Measurements from ENCODE around the gene C6orf62.

DNA sequence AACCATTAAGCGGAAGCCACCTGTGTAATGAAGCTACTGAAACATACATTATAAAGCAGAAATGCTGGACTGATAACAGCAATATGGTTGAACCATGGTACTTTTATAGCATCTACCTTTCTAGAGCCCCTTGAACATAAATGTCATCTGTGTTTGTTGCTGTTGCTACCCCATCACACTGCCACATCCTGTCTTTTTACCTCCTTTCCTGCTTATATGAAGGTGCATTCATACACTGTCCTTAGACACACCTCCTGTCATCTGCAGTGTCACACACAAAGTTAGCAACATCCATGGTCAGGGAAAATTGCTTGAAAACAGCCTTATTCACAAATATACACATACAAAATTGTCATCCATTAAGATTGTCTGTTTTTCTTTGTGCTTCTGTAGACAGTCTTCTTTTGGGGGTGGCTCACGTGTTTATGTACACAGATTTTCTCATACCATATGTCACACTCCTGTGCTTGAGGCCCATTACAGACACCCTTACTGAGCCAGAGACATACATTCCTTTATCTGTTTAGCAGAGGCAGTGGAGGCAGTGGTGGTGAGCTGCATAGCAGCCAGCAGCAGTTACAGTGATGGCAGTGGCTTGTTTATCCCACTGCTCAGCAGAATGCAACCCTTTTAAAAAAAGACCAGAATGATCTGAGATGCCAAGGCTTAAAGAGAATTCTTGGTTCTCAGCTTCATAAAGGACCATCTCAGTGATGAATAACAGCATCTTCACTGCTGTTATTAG is 25.9 kb downstream of the C6orf62 start:
- TF ChIP-seq, protein P1, sequence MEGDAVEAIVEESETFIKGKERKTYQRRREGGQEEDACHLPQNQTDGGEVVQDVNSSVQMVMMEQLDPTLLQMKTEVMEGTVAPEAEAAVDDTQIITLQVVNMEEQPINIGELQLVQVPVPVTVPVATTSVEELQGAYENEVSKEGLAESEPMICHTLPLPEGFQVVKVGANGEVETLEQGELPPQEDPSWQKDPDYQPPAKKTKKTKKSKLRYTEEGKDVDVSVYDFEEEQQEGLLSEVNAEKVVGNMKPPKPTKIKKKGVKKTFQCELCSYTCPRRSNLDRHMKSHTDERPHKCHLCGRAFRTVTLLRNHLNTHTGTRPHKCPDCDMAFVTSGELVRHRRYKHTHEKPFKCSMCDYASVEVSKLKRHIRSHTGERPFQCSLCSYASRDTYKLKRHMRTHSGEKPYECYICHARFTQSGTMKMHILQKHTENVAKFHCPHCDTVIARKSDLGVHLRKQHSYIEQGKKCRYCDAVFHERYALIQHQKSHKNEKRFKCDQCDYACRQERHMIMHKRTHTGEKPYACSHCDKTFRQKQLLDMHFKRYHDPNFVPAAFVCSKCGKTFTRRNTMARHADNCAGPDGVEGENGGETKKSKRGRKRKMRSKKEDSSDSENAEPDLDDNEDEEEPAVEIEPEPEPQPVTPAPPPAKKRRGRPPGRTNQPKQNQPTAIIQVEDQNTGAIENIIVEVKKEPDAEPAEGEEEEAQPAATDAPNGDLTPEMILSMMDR (IDR thresholded peaks at IDR 0.05), result no peak
- TF ChIP-seq GABPA (IDR thresholded peaks at IDR 0.05; ENCODE audit: low read depth) (no peak), RAD21 (IDR thresholded peaks at IDR 0.05; ENCODE audit: low read length) (no peak), SIN3A (IDR thresholded peaks at IDR 0.05; ENCODE audit: borderline replicate concordance, low read depth, low read length) (no peak), SMC3 (IDR thresholded peaks at IDR 0.05; ENCODE audit: low read depth, low read length) (no peak), YY1 (IDR thresholded peaks at IDR 0.05; ENCODE audit: low read depth) (no peak), CHD2 (IDR thresholded peaks at IDR 0.05; ENCODE audit: low read length, partially characterized antibody) (no peak), TEAD4 (IDR thresholded peaks at IDR 0.05; ENCODE audit: borderline replicate concordance, insufficient read depth) (no peak), GATA2 (CRISPR knock-in tag; IDR thresholded peaks at IDR 0.05) (no peak)
- TF ChIP-seq, protein P2, sequence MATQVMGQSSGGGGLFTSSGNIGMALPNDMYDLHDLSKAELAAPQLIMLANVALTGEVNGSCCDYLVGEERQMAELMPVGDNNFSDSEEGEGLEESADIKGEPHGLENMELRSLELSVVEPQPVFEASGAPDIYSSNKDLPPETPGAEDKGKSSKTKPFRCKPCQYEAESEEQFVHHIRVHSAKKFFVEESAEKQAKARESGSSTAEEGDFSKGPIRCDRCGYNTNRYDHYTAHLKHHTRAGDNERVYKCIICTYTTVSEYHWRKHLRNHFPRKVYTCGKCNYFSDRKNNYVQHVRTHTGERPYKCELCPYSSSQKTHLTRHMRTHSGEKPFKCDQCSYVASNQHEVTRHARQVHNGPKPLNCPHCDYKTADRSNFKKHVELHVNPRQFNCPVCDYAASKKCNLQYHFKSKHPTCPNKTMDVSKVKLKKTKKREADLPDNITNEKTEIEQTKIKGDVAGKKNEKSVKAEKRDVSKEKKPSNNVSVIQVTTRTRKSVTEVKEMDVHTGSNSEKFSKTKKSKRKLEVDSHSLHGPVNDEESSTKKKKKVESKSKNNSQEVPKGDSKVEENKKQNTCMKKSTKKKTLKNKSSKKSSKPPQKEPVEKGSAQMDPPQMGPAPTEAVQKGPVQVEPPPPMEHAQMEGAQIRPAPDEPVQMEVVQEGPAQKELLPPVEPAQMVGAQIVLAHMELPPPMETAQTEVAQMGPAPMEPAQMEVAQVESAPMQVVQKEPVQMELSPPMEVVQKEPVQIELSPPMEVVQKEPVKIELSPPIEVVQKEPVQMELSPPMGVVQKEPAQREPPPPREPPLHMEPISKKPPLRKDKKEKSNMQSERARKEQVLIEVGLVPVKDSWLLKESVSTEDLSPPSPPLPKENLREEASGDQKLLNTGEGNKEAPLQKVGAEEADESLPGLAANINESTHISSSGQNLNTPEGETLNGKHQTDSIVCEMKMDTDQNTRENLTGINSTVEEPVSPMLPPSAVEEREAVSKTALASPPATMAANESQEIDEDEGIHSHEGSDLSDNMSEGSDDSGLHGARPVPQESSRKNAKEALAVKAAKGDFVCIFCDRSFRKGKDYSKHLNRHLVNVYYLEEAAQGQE (IDR thresholded peaks at IDR 0.05; ENCODE audit: low read depth, low read length), result no peak
- TF ChIP-seq, protein P3, sequence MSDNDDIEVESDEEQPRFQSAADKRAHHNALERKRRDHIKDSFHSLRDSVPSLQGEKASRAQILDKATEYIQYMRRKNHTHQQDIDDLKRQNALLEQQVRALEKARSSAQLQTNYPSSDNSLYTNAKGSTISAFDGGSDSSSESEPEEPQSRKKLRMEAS (IDR thresholded peaks at IDR 0.05; ENCODE audit: low read depth), result no peak
